Neural progenitor cell (in vitro differentiated cells): ENCODE data around the gene PSMD3. TPM values are rescaled to one million over a fixed set of nuclear protein-coding genes. Genes with fewer than 3 reads are reported as not detected.

ENCODE experiments used
- DNase-seq: peaks from one replicate; pipeline ENCODE4 v3.0.0-alpha.2; 2016; ENCODE audit warnings: low spot score
- H2AFZ ChIP-seq: fragments of 200-600 bp; sonication (generic); replicated peaks from 2 replicates; pipeline ENCODE4 v1.6.1; 2016; ENCODE audit warnings: antibody characterized with exemption
- H3F3A ChIP-seq: fragments of 200-600 bp; sonication (generic); 2 replicates; pipeline ENCODE4 v1.6.1; 2016; ENCODE audit warnings: antibody characterized with exemption, low read depth
- H3K27ac ChIP-seq: fragments of 200-600 bp; sonication (generic); 2 replicates; pipeline ENCODE4 v1.5.1; 2016; ENCODE audit warnings: mild to moderate bottlenecking
- H3K27me3 ChIP-seq: fragments of 200-600 bp; sonication (generic); 2 replicates; pipeline ENCODE4 v1.6.1; 2016; ENCODE audit warnings: mild to moderate bottlenecking, moderate library complexity
- H3K36me3 ChIP-seq: fragments of 200-600 bp; sonication (generic); 2 replicates; pipeline ENCODE4 v1.5.1; 2016
- H3K4me1 ChIP-seq: fragments of 200-600 bp; sonication (generic); 2 replicates; pipeline ENCODE4 v1.6.1; 2016; ENCODE audit warnings: mixed run types
- H3K4me2 ChIP-seq: fragments of 200-600 bp; sonication (generic); 2 replicates; pipeline ENCODE4 v1.6.1; 2016
- H3K4me3 ChIP-seq: fragments of 200-600 bp; sonication (generic); 2 replicates; pipeline ENCODE4 v1.5.1; 2016
- H3K79me2 ChIP-seq: fragments of 200-600 bp; sonication (generic); 2 replicates; pipeline ENCODE4 v1.6.1; 2016; ENCODE audit warnings: low read depth
- H3K9ac ChIP-seq: fragments of 200-600 bp; sonication (generic); 2 replicates; pipeline ENCODE4 v1.6.1; 2016
- H3K9me3 ChIP-seq: fragments of 200-600 bp; sonication (generic); 2 replicates; pipeline ENCODE4 v1.5.1; 2016; ENCODE audit warnings: low read depth
- H4K20me1 ChIP-seq: fragments of 200-600 bp; sonication (generic); 2 replicates; pipeline ENCODE4 v1.6.1; 2016; ENCODE audit warnings: low read depth
- H3K27ac Mint-ChIP-seq: 3 replicates; pipeline ENCODE4 v1.8.0; 2021; ENCODE audit warnings: mixed read lengths
- H3K27me3 Mint-ChIP-seq: 2 replicates; pipeline ENCODE4 v1.8.0; 2022; ENCODE audit warnings: low read depth, mild to moderate bottlenecking, inconsistent platforms, moderate library complexity, mixed read lengths; ENCODE audit not compliant: insufficient read depth
- H3K36me3 Mint-ChIP-seq: 3 replicates; pipeline ENCODE4 v1.8.0; 2021; ENCODE audit warnings: mixed read lengths
- H3K4me1 Mint-ChIP-seq: 3 replicates; pipeline ENCODE4 v1.8.0; 2021; ENCODE audit warnings: mixed read lengths
- H3K4me3 Mint-ChIP-seq: 3 replicates; pipeline ENCODE4 v1.8.0; 2021; ENCODE audit warnings: mild to moderate bottlenecking, moderate library complexity, mixed read lengths
- H3K9me3 Mint-ChIP-seq: 3 replicates; pipeline ENCODE4 v1.8.0; 2020; ENCODE audit warnings: mixed read lengths
- EZH2 ChIP-seq: fragments of 200-600 bp; sonication (generic); IDR thresholded peaks from 2 replicates; pipeline ENCODE4 v1.6.1; 2017; ENCODE audit warnings: antibody characterized with exemption, mild to moderate bottlenecking, moderate library complexity
- EZH2phosphoT487 ChIP-seq: fragments of 200-600 bp; sonication (generic); IDR thresholded peaks from 2 replicates; pipeline ENCODE4 v1.6.1; 2017; ENCODE audit warnings: antibody characterized with exemption
- total RNA-seq: library from RNA; depleted of rRNA; stranded (reverse); fragments of >200 nt; gene quantifications from 2 replicates; pipeline ENCODE4 v1.2.3, GENCODE V29; 2015; ENCODE audit warnings: low replicate concordance
- TF ChIP-seq, protein P1 (sequence below): fragments of 200-600 bp; sonication (generic); IDR thresholded peaks from 2 replicates; pipeline ENCODE4 v1.5.1; 2017; ENCODE audit warnings: antibody characterized with exemption, mild to moderate bottlenecking

Gene PSMD3
- total RNA-seq, 1 donor from 2014 or later = 71.6 TPM

DNA sequence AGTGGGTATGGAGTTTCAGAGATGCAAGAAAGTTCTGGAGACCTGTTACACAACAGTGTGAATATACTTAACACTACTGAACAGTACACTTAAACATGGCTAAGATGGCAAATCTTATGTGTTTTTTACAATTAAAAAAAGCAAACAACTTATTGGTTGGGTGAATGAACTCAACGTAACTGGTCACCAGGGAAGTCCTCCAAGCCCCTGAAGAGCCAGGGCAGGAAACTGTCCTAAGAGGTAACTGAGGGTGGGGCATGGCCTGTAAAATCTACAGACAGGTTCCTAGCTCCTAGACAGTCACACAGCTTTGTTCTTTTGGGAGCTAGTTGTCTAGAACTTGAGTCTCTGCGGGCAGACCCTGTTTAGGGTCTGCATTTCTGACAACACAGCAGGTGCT lies 45.0 kb downstream of the PSMD3 start:
- Histone ChIP-seq H3K9me3 (no peaks in the 10 kb centered on the region), H4K20me1 (no peaks in the 10 kb centered on the region), H3K4me2 (no peak overlapping the region), H3K4me1 (no peaks in the 10 kb centered on the region), H3K79me2 (no peaks in the 10 kb centered on the region), H3K27me3 (no peaks in the 10 kb centered on the region), H3K9ac (no peak overlapping the region), H3K27ac (no peak overlapping the region), H3K36me3 (no peaks in the 10 kb centered on the region), H2AFZ (no peak overlapping the region), H3K4me3 (no peak overlapping the region), H3F3A (peaks cover 8% of the 10 kb centered on the region)
- Mint-ChIP-seq H3K9me3 (no peaks in the 10 kb centered on the region), H3K27ac (peak overlapping the region; percentile 7), H3K36me3 (peaks cover 29% of the 10 kb centered on the region), H3K4me1 (peaks cover 6% of the 10 kb centered on the region), H3K27me3 (peaks cover 3% of the 10 kb centered on the region), H3K4me3 (no peak overlapping the region)
- DNase-seq = no peak
- TF ChIP-seq EZH2phosphoT487 (no peak), EZH2 (no peak)
- TF ChIP-seq, protein P1, sequence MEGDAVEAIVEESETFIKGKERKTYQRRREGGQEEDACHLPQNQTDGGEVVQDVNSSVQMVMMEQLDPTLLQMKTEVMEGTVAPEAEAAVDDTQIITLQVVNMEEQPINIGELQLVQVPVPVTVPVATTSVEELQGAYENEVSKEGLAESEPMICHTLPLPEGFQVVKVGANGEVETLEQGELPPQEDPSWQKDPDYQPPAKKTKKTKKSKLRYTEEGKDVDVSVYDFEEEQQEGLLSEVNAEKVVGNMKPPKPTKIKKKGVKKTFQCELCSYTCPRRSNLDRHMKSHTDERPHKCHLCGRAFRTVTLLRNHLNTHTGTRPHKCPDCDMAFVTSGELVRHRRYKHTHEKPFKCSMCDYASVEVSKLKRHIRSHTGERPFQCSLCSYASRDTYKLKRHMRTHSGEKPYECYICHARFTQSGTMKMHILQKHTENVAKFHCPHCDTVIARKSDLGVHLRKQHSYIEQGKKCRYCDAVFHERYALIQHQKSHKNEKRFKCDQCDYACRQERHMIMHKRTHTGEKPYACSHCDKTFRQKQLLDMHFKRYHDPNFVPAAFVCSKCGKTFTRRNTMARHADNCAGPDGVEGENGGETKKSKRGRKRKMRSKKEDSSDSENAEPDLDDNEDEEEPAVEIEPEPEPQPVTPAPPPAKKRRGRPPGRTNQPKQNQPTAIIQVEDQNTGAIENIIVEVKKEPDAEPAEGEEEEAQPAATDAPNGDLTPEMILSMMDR = no peak

GRCh38 chr17:40025991-40026815 lies 45.6 kb downstream of the PSMD3 start:
- Histone ChIP-seq H3K27ac (no peak overlapping the region), H3K27me3 (no peaks in the 10 kb centered on the region), H3K4me3 (no peak overlapping the region), H3F3A (peaks cover 8% of the 10 kb centered on the region), H3K4me1 (no peaks in the 10 kb centered on the region), H3K36me3 (no peaks in the 10 kb centered on the region), H3K4me2 (no peak overlapping the region), H2AFZ (no peak overlapping the region), H4K20me1 (no peaks in the 10 kb centered on the region), H3K9me3 (no peaks in the 10 kb centered on the region), H3K79me2 (no peaks in the 10 kb centered on the region), H3K9ac (no peak overlapping the region)
- Mint-ChIP-seq H3K36me3 (peaks cover 34% of the 10 kb centered on the region), H3K9me3 (no peaks in the 10 kb centered on the region), H3K4me3 (no peak overlapping the region), H3K4me1 (peaks cover 6% of the 10 kb centered on the region), H3K27ac (no peak overlapping the region), H3K27me3 (peaks cover 3% of the 10 kb centered on the region)
- DNase-seq = no peak
- TF ChIP-seq, protein P1 = no peak
- TF ChIP-seq EZH2 = no peak
- TF ChIP-seq EZH2phosphoT487 = no peak

- H3F3A ChIP-seq = peaks cover 8% of the 10 kb centered on the region
- H3K4me3 Mint-ChIP-seq = no peak overlapping the region
- no peaks in the 10 kb centered on the region for H3K36me3 ChIP-seq
- H3K9me3 ChIP-seq = no peaks in the 10 kb centered on the region
- H3K79me2 ChIP-seq = no peaks in the 10 kb centered on the region
- no peak overlapping the region for H2AFZ ChIP-seq
- H3K9me3 Mint-ChIP-seq = no peaks in the 10 kb centered on the region
- H3K4me1 Mint-ChIP-seq = peaks cover 6% of the 10 kb centered on the region
- no peaks in the 10 kb centered on the region for H4K20me1 ChIP-seq
- H3K27me3 ChIP-seq = no peaks in the 10 kb centered on the region
- TF ChIP-seq, protein P1 = peak; percentile 86
- TF ChIP-seq EZH2 = no peak
- peaks cover 3% of the 10 kb centered on the region for H3K27me3 Mint-ChIP-seq
- H3K4me2 ChIP-seq = no peak overlapping the region
- no peak overlapping the region for H3K27ac Mint-ChIP-seq
- no peak overlapping the region for H3K4me3 ChIP-seq
- H3K9ac ChIP-seq = no peak overlapping the region
- no peaks in the 10 kb centered on the region for H3K4me1 ChIP-seq
- no peak overlapping the region for H3K27ac ChIP-seq
- peak; percentile 92 for DNase-seq
- peaks cover 33% of the 10 kb centered on the region for H3K36me3 Mint-ChIP-seq
Measured at GRCh38 chr17:40026816-40027613, 46.4 kb downstream of the PSMD3 start.
